Central memory CD8-positive, alpha-beta T cell (primary cell): ENCODE measurements around the gene CDRT15.

Experiments
- ATAC-seq: fragments of 150-1000 bp; cut with Tn5 transposase; replicated peaks from 2 replicates; pipeline ENCODE4 v1.10.0; 2022; ENCODE audit warnings: mild to moderate bottlenecking, moderate FRiP score, moderate number of reproducible peaks; ENCODE audit not compliant: poor library complexity, severe bottlenecking; ENCODE audit errors: extremely low read depth
- DNase-seq, 2 donors: peaks; one replicate each; pipeline ENCODE4 v3.0.0; 2021; ENCODE audit warnings: low spot score in 2 of 2
- H3K27ac Mint-ChIP-seq: one replicate; pipeline ENCODE4 v1.8.0; 2022; ENCODE audit warnings: low read depth, mild to moderate bottlenecking, moderate library complexity, mixed read lengths
- H3K27me3 Mint-ChIP-seq: one replicate; pipeline ENCODE4 v1.8.0; 2022; ENCODE audit warnings: mixed read lengths
- H3K36me3 Mint-ChIP-seq: one replicate; pipeline ENCODE4 v1.8.0; 2022; ENCODE audit warnings: mild to moderate bottlenecking, moderate library complexity, mixed read lengths; ENCODE audit not compliant: insufficient read depth
- H3K4me1 Mint-ChIP-seq: one replicate; pipeline ENCODE4 v1.8.0; 2022; ENCODE audit warnings: mixed read lengths
- H3K4me3 Mint-ChIP-seq: one replicate; pipeline ENCODE4 v1.8.0; 2022; ENCODE audit warnings: mild to moderate bottlenecking, moderate library complexity, mixed read lengths
- H3K9me3 Mint-ChIP-seq: one replicate; pipeline ENCODE4 v1.8.0; 2022; ENCODE audit warnings: mixed read lengths

The CDRT15 gene

GRCh38 chr17:14205380-14205779, 31.3 kb downstream of the CDRT15 start:
- Mint-ChIP-seq H3K4me1 (peaks cover 68% of the 10 kb centered on the region), H3K27me3 (no peaks in the 10 kb centered on the region), H3K27ac (peak overlapping the region; percentile 86), H3K9me3 (peaks cover 4% of the 10 kb centered on the region), H3K4me3 (peak overlapping the region; percentile 80), H3K36me3 (peaks cover 6% of the 10 kb centered on the region)
- no peak for ATAC-seq
- DNase-seq, result no peak

DNA sequence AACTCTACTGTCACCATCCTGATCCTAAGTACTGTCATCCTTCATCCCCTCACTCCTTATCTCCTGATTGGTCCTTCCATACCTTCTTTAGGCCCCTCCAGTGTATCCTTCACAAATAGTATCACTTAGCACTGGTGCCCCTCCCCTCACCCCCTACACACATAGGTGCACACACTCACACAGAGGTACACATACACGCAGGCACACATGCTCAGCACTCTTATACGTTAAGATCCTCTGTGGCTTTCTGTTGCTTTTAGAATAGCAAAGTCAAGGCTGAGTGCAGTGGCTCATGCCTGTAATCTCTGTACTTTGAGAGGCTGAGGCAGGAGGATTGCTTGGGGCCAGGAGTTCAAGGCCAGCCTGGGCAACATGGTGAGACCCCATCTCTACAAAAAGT, 32.1 kb downstream of the CDRT15 start:
- DNase-seq (no peak), ATAC-seq (no peak)
- Mint-ChIP-seq H3K4me3 (peak overlapping the region; percentile 43), H3K4me1 (peaks cover 75% of the 10 kb centered on the region), H3K27ac (peak overlapping the region; percentile 86), H3K36me3 (peaks cover 8% of the 10 kb centered on the region), H3K9me3 (peaks cover 4% of the 10 kb centered on the region), H3K27me3 (no peaks in the 10 kb centered on the region)

DNA sequence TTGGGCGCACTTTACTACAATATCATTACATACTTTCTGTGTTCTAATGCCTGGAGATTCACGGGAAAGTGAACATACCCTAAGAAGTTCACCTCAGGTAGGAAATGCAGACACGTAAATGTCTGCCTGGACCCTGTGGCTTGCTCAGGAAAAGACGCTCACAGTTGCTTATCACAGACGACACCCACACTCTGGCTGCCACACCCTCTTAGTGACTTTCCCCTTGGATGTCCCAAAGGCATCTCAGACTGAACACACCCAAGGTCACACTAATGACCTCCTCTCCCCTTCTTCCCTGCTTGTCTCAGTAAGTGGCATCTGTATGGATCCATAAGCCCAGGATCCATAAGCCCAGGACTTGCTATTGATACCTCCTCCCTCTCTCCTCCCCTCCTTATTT, 32.6 kb downstream of the CDRT15 start:
- ATAC-seq (no peak), DNase-seq (no peak)
- H3K4me1 Mint-ChIP-seq, result peaks cover 80% of the 10 kb centered on the region
- peak overlapping the region; percentile 86 for H3K27ac Mint-ChIP-seq
- no peaks in the 10 kb centered on the region for H3K27me3 Mint-ChIP-seq
- H3K36me3 Mint-ChIP-seq, result peaks cover 9% of the 10 kb centered on the region
- peak overlapping the region; percentile 43 for H3K4me3 Mint-ChIP-seq
- peaks cover 4% of the 10 kb centered on the region for H3K9me3 Mint-ChIP-seq

DNA sequence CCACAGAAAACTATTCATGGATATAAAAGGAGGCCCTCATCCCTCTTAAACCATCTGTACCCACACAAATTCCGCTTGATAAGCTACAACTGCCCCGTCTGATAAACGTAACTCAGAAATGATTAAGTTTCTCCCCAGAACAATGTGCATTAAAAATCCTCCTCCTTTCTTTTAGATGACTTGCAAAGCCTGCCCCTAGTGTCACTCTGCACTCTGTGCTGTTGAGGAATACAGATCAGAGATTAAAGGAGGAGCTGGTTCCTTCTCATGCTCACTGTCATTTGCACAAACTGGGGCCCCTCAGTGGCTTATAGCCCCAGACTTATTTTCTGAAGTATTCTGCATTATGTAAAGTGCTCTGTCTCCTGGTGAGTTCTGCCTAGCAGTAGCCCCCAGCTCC, 33.3 kb downstream of the CDRT15 start:
- Mint-ChIP-seq H3K27ac (peak overlapping the region; percentile 91), H3K9me3 (peaks cover 4% of the 10 kb centered on the region), H3K4me1 (peaks cover 87% of the 10 kb centered on the region), H3K4me3 (peak overlapping the region; percentile 28), H3K27me3 (no peaks in the 10 kb centered on the region), H3K36me3 (peaks cover 9% of the 10 kb centered on the region)
- no peak for DNase-seq
- no peak for ATAC-seq

DNA sequence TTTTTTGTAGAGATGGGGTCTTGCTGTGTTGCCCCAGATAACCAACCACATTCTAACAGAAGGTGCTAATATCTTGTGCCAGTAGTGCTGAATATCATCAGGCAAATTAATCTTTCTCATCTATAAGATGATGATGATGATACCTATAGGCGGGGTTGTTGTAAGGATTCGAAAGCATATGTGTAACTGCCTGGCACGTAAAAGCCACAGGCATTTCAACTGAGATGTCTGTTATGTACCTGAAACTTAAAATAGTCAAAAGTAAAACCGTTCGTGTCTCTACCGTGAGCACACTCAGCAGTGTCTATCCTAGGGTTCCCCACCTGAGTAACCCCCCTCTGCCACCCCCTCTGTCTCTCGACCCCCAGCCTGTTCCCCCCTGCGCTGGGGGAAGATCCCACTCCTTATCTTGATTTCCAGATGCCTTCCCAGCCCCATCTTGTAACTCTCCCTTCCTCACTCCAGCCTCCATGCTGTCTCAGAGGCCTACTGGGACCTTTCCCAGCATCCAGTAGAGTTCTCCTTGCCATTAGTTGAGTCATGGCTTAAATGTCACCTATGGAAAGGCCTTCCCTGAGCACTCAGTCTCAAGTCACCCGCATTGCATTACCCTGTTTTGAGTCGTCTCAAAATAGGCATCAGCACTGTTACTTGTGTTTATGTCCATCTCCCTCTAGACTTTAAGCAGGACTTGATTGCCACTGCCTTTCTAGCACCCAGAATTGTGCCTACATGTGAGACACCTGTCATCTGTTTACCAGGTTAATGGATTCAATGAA, 34.1 kb downstream of the CDRT15 start:
- Mint-ChIP-seq H3K4me3 (peak overlapping the region; percentile 43), H3K27me3 (no peaks in the 10 kb centered on the region), H3K9me3 (peaks cover 4% of the 10 kb centered on the region), H3K4me1 (peaks cover 94% of the 10 kb centered on the region), H3K27ac (peak overlapping the region; percentile 91), H3K36me3 (peaks cover 6% of the 10 kb centered on the region)
- no peak for DNase-seq
- no peak for ATAC-seq

GRCh38 chr17:14201988-14202380, 34.7 kb downstream of the CDRT15 start:
- Mint-ChIP-seq H3K27ac (peak overlapping the region; percentile 91), H3K27me3 (no peaks in the 10 kb centered on the region), H3K36me3 (peaks cover 6% of the 10 kb centered on the region), H3K9me3 (peaks cover 4% of the 10 kb centered on the region), H3K4me1 (peaks cover 95% of the 10 kb centered on the region), H3K4me3 (peak overlapping the region; percentile 21)
- DNase-seq, result no peak
- ATAC-seq, result no peak

DNA sequence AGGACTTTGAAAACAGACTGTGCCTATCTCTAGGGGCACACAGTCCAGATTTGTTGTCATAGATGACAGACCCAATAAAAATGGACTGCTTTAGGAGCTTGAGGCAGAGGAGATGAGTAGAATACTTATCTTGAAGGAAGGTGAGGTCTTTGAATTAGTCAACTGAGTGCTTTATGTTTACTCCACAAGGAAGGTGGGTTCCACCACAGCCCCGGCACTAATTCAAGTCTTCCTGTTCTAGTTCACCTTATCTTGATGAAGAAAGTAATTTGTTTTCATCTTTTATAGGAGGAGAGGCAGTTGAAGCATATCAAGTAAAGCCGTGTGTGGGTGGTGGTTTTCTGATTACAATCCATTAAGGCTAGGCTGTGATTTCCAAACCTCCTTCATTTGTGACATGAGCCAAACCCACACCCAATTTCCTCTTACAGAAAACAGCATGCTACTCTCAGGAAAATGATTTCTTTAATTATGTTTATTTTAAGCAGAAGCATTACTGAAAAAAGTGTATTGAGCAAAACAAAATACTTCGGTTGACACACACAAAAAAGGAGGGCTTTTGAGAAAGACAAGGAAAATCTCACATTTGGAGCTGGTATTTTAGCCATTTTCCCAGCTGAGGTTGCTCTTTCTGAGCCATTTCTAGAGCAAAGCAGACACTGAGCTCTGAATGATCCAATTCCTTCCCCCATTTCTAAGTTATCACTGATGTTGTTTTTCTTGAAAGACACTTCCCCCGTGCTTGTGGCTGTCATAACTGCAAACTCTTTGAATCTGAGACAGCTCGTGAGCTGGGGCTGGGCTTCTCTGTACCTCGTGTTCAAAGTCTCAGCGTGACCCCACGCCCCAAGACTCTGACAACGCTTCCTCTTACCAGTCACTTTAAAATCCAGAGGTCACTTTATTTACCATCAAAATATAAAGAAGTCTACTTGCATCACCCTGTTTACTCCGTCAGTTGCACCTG, 35.4 kb downstream of the CDRT15 start:
- Mint-ChIP-seq H3K4me3 (peak overlapping the region; percentile 44), H3K36me3 (peaks cover 8% of the 10 kb centered on the region), H3K4me1 (peaks cover 99% of the 10 kb centered on the region), H3K9me3 (peaks cover 4% of the 10 kb centered on the region), H3K27me3 (no peaks in the 10 kb centered on the region), H3K27ac (peak overlapping the region; percentile 91)
- ATAC-seq (peak; percentile 66), DNase-seq (peak in 1 of 2 donors; percentile 34)

GRCh38 chr17:14200354-14200753, 36.3 kb downstream of the CDRT15 start:
- no peaks in the 10 kb centered on the region for H3K27me3 Mint-ChIP-seq
- H3K4me1 Mint-ChIP-seq, result peaks cover 98% of the 10 kb centered on the region
- peak overlapping the region; percentile 44 for H3K4me3 Mint-ChIP-seq
- H3K36me3 Mint-ChIP-seq, result peaks cover 5% of the 10 kb centered on the region
- no peaks in the 10 kb centered on the region for H3K9me3 Mint-ChIP-seq
- DNase-seq, result no peak
- peak overlapping the region; percentile 91 for H3K27ac Mint-ChIP-seq
- no peak for ATAC-seq

- Mint-ChIP-seq H3K4me1 (peaks cover 90% of the 10 kb centered on the region), H3K9me3 (no peaks in the 10 kb centered on the region), H3K27me3 (no peaks in the 10 kb centered on the region), H3K4me3 (peak overlapping the region; percentile 43), H3K36me3 (peaks cover 5% of the 10 kb centered on the region), H3K27ac (peak overlapping the region; percentile 8)
- ATAC-seq (no peak), DNase-seq (no peak)
Measured at GRCh38 chr17:14199601-14200000, 37.1 kb downstream of the CDRT15 start.

GRCh38 chr17:14198575-14198974, 38.1 kb downstream of the CDRT15 start:
- DNase-seq (no peak), ATAC-seq (no peak)
- Mint-ChIP-seq H3K4me1 (peaks cover 84% of the 10 kb centered on the region), H3K27me3 (no peaks in the 10 kb centered on the region), H3K4me3 (peak overlapping the region; percentile 43), H3K9me3 (no peaks in the 10 kb centered on the region), H3K27ac (peak overlapping the region; percentile 35), H3K36me3 (peaks cover 5% of the 10 kb centered on the region)

DNA sequence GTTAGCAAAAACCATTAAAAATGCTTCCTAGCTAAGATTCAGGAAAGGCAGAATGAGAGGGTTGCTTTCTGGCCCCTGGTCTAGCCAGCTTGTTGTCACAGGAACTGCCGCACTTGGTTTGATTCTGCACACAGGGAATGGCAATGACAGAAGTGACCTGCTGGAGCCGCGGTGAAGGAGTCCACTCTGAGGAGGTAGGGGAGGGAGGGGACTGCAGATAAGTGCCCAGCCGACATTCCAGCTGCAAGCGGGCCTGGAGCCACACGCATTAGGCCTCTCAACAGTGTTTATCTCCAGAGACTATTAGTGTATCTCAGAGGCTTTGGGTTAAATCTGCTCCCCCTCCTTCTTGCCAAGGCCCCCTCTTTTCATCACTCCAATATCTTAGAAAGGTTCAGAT, 38.6 kb downstream of the CDRT15 start:
- no peaks in the 10 kb centered on the region for H3K27me3 Mint-ChIP-seq
- peaks cover 5% of the 10 kb centered on the region for H3K36me3 Mint-ChIP-seq
- ATAC-seq (no peak), DNase-seq (no peak)
- H3K4me3 Mint-ChIP-seq, result peak overlapping the region; percentile 43
- peak overlapping the region; percentile 35 for H3K27ac Mint-ChIP-seq
- no peaks in the 10 kb centered on the region for H3K9me3 Mint-ChIP-seq
- H3K4me1 Mint-ChIP-seq, result peaks cover 83% of the 10 kb centered on the region

DNA sequence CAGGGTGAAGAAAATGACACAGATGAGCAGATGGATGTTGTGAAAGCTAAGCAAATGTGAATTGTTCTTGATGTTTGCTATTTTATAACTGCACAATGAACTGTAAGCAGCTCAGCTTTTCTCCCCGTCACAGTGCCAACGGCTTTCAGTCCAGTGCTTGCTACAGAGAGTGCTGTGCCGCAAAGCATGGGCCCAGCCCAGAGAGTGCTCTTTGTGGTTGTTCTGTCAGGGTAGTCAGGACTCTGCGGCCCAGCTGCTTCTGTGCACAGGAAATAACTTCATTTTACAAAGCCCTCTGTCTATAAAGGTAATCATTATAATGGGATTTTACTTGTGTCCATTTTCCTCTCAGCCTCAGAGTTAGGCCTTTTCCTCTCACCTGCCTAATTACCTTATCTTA, 39.1 kb downstream of the CDRT15 start:
- no peak for ATAC-seq
- peak overlapping the region; percentile 35 for H3K27ac Mint-ChIP-seq
- peaks cover 5% of the 10 kb centered on the region for H3K36me3 Mint-ChIP-seq
- DNase-seq, result no peak
- H3K9me3 Mint-ChIP-seq, result no peaks in the 10 kb centered on the region
- peak overlapping the region; percentile 43 for H3K4me3 Mint-ChIP-seq
- peaks cover 82% of the 10 kb centered on the region for H3K4me1 Mint-ChIP-seq
- H3K27me3 Mint-ChIP-seq, result no peaks in the 10 kb centered on the region
